ENCODE data around the gene GPR25.

Gene GPR25

DNA sequence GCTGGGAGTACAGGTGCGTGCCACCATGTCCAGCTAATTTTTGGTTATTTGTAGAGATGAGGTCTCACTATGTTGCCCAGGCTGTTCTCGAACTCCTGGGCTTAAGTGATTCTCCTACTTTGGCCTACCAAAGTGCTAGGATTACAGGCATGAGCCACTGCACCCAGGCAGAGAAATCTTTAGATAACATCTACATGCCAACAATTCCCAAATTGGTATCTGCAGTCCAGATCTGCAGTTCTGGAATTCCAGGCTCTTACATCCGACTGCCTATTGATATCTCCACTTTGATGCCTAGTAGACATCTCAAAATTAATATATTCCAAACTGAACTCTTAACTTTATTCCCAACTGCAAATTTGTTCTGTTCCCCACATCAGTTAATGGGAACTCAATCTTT, 45.2 kb downstream of the GPR25 start:
- TF ChIP-seq, protein P1, sequence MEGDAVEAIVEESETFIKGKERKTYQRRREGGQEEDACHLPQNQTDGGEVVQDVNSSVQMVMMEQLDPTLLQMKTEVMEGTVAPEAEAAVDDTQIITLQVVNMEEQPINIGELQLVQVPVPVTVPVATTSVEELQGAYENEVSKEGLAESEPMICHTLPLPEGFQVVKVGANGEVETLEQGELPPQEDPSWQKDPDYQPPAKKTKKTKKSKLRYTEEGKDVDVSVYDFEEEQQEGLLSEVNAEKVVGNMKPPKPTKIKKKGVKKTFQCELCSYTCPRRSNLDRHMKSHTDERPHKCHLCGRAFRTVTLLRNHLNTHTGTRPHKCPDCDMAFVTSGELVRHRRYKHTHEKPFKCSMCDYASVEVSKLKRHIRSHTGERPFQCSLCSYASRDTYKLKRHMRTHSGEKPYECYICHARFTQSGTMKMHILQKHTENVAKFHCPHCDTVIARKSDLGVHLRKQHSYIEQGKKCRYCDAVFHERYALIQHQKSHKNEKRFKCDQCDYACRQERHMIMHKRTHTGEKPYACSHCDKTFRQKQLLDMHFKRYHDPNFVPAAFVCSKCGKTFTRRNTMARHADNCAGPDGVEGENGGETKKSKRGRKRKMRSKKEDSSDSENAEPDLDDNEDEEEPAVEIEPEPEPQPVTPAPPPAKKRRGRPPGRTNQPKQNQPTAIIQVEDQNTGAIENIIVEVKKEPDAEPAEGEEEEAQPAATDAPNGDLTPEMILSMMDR (IDR thresholded peaks at IDR 0.05; ENCODE audit: insufficient read depth, low read length, missing control alignments): no peak
- DNase-seq (ENCODE audit: low read depth, low spot score): no peak
- no peak overlapping the region for H3K4me3 ChIP-seq (ENCODE audit: low read depth, low read length)
- ChIA-PET POLR2A (interaction anchor here (0.6 kb wide), 1 partner anchor 212 kb away, joined by 3 read pairs; no protein-coding TSS in a partner anchor), CTCF (no interaction called here)

- H3K4me3 ChIP-seq (ENCODE audit: low read depth, low read length): no peak overlapping the region
- CTCF ChIA-PET: no interaction called here
Observed at GRCh38 chr1:200919386-200919785, 46.6 kb downstream of the GPR25 start.

GRCh38 chr1:200921571-200922110, 48.9 kb downstream of the GPR25 start:
- no peak overlapping the region for H3K4me3 ChIP-seq (ENCODE audit: low read depth, low read length)
- TF ChIP-seq, protein P1 (IDR thresholded peaks at IDR 0.05; ENCODE audit: insufficient read depth, low read length, missing control alignments): no peak
- ChIA-PET CTCF (no interaction called here), POLR2A (no interaction called here)
- no peak for DNase-seq (ENCODE audit: low read depth, low spot score)

More at GRCh38 chr1:200919386-200919785, 46.6 kb downstream of the GPR25 start:
- no peak for DNase-seq (ENCODE audit: low read depth, low spot score)
- POLR2A ChIA-PET: no interaction called here
- TF ChIP-seq, protein P1 (IDR thresholded peaks at IDR 0.05; ENCODE audit: insufficient read depth, low read length, missing control alignments): no peak

- TF ChIP-seq, protein P1 (IDR thresholded peaks at IDR 0.05; ENCODE audit: insufficient read depth, low read length, missing control alignments): no peak
- POLR2A ChIA-PET: no interaction called here
- H3K4me3 ChIP-seq (ENCODE audit: low read depth, low read length): no peak overlapping the region
- DNase-seq (ENCODE audit: low read depth, low spot score): no peak
- CTCF ChIA-PET: interaction anchor here (2.7 kb wide), 1 partner anchor 50 kb away, joined by 10 read pairs; no protein-coding TSS in a partner anchor
Observed at GRCh38 chr1:200922406-200922805, 49.6 kb downstream of the GPR25 start.

GRCh38 chr1:200923601-200924000, 50.8 kb downstream of the GPR25 start:
- ChIA-PET POLR2A (no interaction called here), CTCF (interaction anchor here (2.7 kb wide), 1 partner anchor 48 kb away, joined by 10 read pairs; no protein-coding TSS in a partner anchor)
- no peak overlapping the region for H3K4me3 ChIP-seq (ENCODE audit: low read depth, low read length)
- TF ChIP-seq, protein P1 (IDR thresholded peaks at IDR 0.05; ENCODE audit: insufficient read depth, low read length, missing control alignments): no peak
- DNase-seq (ENCODE audit: low read depth, low spot score): no peak
